NCI-H1417 (cell line): ENCODE results near the gene GPR85.
"Not testable (repeated sequence)": the region's sequence is repeated elsewhere in the genome, so short reads cannot be mapped to it uniquely, and the experiment has no call there.

Source experiments
- DNase-seq, 3 experiments: peaks; one replicate each; lab custom pipeline; 2025; lab: John Stamatoyannopoulos, UW

GPR85 gene

GRCh38 chr7:113084496-113085172 lies 2.0 kb downstream of the GPR85 start:
- DNase-seq: no peak

- DNase-seq: no peak
Measured at GRCh38 chr7:113083816-113084495, 2.7 kb downstream of the GPR85 start.

- DNase-seq: no peak
Measured at GRCh38 chr7:113083132-113083815, 3.4 kb downstream of the GPR85 start.

- DNase-seq: peak in 2 of 3 experiments; percentile 46 to 64
Measured at GRCh38 chr7:113078331-113078730, 8.3 kb downstream of the GPR85 start.

GRCh38 chr7:113076703-113077102 lies 9.9 kb downstream of the GPR85 start:
- DNase-seq: no peak

GRCh38 chr7:113071465-113071864 lies 15.2 kb downstream of the GPR85 start:
- DNase-seq: no peak

GRCh38 chr7:113062499-113062898 lies 24.1 kb downstream of the GPR85 start:
- no peak for DNase-seq

- no peak for DNase-seq
Measured at GRCh38 chr7:113060100-113060499, 26.5 kb downstream of the GPR85 start.

GRCh38 chr7:113054938-113055337 lies 31.7 kb downstream of the GPR85 start:
- DNase-seq: no peak

GRCh38 chr7:113054272-113054671 lies 32.4 kb downstream of the GPR85 start:
- not testable (repeated sequence) for DNase-seq

GRCh38 chr7:113049221-113049620 lies 37.4 kb downstream of the GPR85 start:
- not testable (repeated sequence) for DNase-seq

- DNase-seq: no peak
Measured at GRCh38 chr7:113046453-113046852, 40.2 kb downstream of the GPR85 start.

- DNase-seq: no peak
Measured at GRCh38 chr7:113045379-113045778, 41.2 kb downstream of the GPR85 start.

GRCh38 chr7:113044394-113044793 lies 42.2 kb downstream of the GPR85 start:
- no peak for DNase-seq

- DNase-seq: no peak
Measured at GRCh38 chr7:113040849-113041248, 45.8 kb downstream of the GPR85 start.

GRCh38 chr7:113033959-113034358 lies 52.7 kb downstream of the GPR85 start:
- DNase-seq: no peak
